Keratinocyte (primary cell): ENCODE data around the gene STK24. TPM values are rescaled to one million over a fixed set of nuclear protein-coding genes. Genes with fewer than 3 reads are reported as not detected.

Experiments used
- DNase-seq: peaks from one replicate; pipeline ENCODE4 v3.0.0-alpha.2; 2011; ENCODE audit warnings: low read depth, missing footprints, low spot score
- FAIRE-seq: peaks from 2 replicates; lab custom pipeline; 2011; peaks lifted over from hg19 to GRCh38; lab: Jason Lieb, UNC
- H2AFZ ChIP-seq: 2 replicates; pipeline ENCODE4 v1.6.0; 2012; ENCODE audit warnings: low read length, control low read depth, inconsistent platforms; ENCODE audit not compliant: control insufficient read depth
- H3K27ac ChIP-seq: 2 replicates; pipeline ENCODE4 v1.5.1; 2011; ENCODE audit warnings: low read length; ENCODE audit not compliant: control insufficient read depth, insufficient read depth
- H3K27me3 ChIP-seq: 3 replicates; pipeline ENCODE4 v1.6.0; 2011; ENCODE audit warnings: low read length; ENCODE audit not compliant: control insufficient read depth, insufficient read depth; ENCODE audit errors: extremely low read depth
- H3K36me3 ChIP-seq, 2 experiments: 2 replicates in 1 of 2; 3 replicates in 1 of 2; pipeline ENCODE4 v1.5.1; 2011; ENCODE audit warnings: low read length in 2 of 2, mild to moderate bottlenecking in 1 of 2; ENCODE audit not compliant: control insufficient read depth in 2 of 2, insufficient read depth in 2 of 2; ENCODE audit errors: extremely low read depth in 1 of 2
- H3K4me1 ChIP-seq: 3 replicates; pipeline ENCODE4 v1.5.1; 2011; ENCODE audit warnings: low read length; ENCODE audit not compliant: control insufficient read depth, insufficient read depth; ENCODE audit errors: extremely low read depth
- H3K4me2 ChIP-seq: 3 replicates; pipeline ENCODE4 v1.6.0; 2011; ENCODE audit warnings: low read depth, low read length; ENCODE audit not compliant: control insufficient read depth, insufficient read depth; ENCODE audit errors: extremely low read depth
- H3K4me3 ChIP-seq, 3 experiments: fragments of 200-600 bp in 1 of 3; sonication (generic) in 1 of 3; 2 replicates in 2 of 3; 3 replicates in 1 of 3; pipeline ENCODE4 v1.5.1; 2011 to 2016; ENCODE audit warnings: low read length in 3 of 3, mild to moderate bottlenecking in 3 of 3, control low read depth in 2 of 3, inconsistent platforms in 1 of 3, low read depth in 1 of 3, mixed read lengths in 1 of 3, mixed run types in 1 of 3, moderate library complexity in 1 of 3; ENCODE audit not compliant: control insufficient read depth in 2 of 3, insufficient read depth in 2 of 3; ENCODE audit errors: extremely low read depth in 1 of 3
- H3K79me2 ChIP-seq: 2 replicates; pipeline ENCODE4 v1.6.0; 2012; ENCODE audit warnings: low read length; ENCODE audit not compliant: control insufficient read depth, insufficient read depth
- H3K9ac ChIP-seq: 3 replicates; pipeline ENCODE4 v1.6.0; 2011; ENCODE audit warnings: low read length; ENCODE audit not compliant: control insufficient read depth, insufficient read depth; ENCODE audit errors: extremely low read depth
- H3K9me1 ChIP-seq: 3 replicates; pipeline ENCODE4 v1.6.0; 2011; ENCODE audit warnings: low read length; ENCODE audit not compliant: control insufficient read depth, insufficient read depth; ENCODE audit errors: extremely low read depth
- H3K9me3 ChIP-seq: 2 replicates; pipeline ENCODE4 v1.5.1; 2012; ENCODE audit warnings: low read depth, low read length; ENCODE audit not compliant: control insufficient read depth
- H4K20me1 ChIP-seq: 3 replicates; pipeline ENCODE4 v1.6.0; 2011; ENCODE audit warnings: low read length; ENCODE audit not compliant: control insufficient read depth, insufficient read depth; ENCODE audit errors: extremely low read depth
- EZH2 ChIP-seq: IDR thresholded peaks from one replicate; pipeline ENCODE4 v1.6.1; 2012; ENCODE audit warnings: inconsistent platforms, mild to moderate bottlenecking, low read length, moderate library complexity
- dilution Hi-C: fragments of 300-500 bp; cut with MboI; formaldehyde crosslinking; loops from one replicate; pipeline ENCODE4 v1.7.0; 2020; ENCODE audit warnings: low sequenced_read_pairs; ENCODE audit not compliant: extremely low pct_ligation_motif_present
- polyA plus RNA-seq, 5 experiments: library from polyadenylated mRNA; depleted of rRNA in 3 of 5; stranded (reverse) in 3 of 5; stranded (forward) in 1 of 5; unstranded in 1 of 5; fragments of >200 nt; gene quantifications; 1 replicate in 1 of 5; 2 replicates in 3 of 5; 3 replicates in 1 of 5; pipeline versions ENCODE4 v1.2.1 to v1.2.3, GENCODE V29; 2011 to 2012; ENCODE audit warnings: missing spikeins in 2 of 5, low read depth in 1 of 5, low replicate concordance in 1 of 5
- TF ChIP-seq, protein P1 (sequence below), 3 experiments: IDR thresholded peaks in 1 of 3; conservative IDR thresholded peaks in 1 of 3; optimal IDR thresholded peaks in 1 of 3; 2 replicates in 2 of 3; 3 replicates in 1 of 3; pipeline versions ENCODE3 to v1.5.1; 2011; ENCODE audit warnings: low read length in 3 of 3, mild to moderate bottlenecking in 3 of 3, moderate library complexity in 2 of 3, control low read depth in 1 of 3, inconsistent platforms in 1 of 3; ENCODE audit not compliant: insufficient read depth in 2 of 3; ENCODE audit errors: extremely low read depth in 1 of 3

STK24 gene
- polyA plus RNA-seq, 1 donor (not counting 4 experiments of a cell fraction or from before 2014, with no cell fraction given), result 81.6 TPM

DNA sequence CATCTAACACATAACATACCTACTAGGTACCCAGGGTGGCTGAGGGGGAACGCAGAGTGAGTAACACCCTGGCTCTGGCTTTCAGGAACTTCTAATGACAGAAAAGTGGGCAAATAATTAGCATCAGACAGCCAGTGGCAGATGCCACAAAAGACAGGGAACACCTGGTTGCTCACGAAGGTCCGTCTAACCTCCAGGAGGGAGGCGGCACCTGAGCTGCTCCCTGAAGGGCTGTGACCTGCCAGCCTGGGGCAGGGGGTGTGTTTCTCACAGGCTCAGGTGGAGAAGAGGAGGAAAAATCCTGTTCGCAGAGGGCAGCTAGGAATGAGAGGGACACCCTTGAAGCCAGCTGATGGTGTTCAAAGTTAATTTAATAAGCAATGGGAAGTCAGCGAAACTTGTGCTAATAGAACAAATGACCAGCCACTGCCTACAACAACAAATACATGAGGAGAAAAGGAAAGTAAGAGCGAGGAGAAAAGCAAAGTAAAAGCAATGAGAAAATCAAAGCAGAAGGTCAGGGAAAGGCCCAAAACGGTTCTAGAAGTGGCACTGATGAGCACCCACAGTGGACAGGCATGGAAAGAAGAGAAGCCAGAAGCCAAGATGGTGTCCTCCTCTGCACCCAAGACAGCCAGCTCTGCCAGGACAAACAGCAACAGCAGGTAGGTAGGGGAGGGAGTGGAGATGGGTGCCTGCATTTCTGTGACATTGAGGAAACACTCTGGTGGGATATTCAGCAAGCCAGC lies 87.3 kb downstream of the STK24 start:
- DNase-seq (no peak), FAIRE-seq (peak; percentile 32)
- Histone ChIP-seq H2AFZ (no peak overlapping the region), H3K36me3 (peaks cover 5 to 7% of the 10 kb centered on the region in 2 experiments), H4K20me1 (peaks cover 11% of the 10 kb centered on the region), H3K9ac (no peak overlapping the region), H3K4me2 (no peak overlapping the region), H3K9me1 (no peaks in the 10 kb centered on the region), H3K79me2 (peaks cover 87% of the 10 kb centered on the region), H3K27me3 (no peaks in the 10 kb centered on the region), H3K27ac (no peak overlapping the region), H3K9me3 (no peaks in the 10 kb centered on the region), H3K4me3 (no peak overlapping the region), H3K4me1 (peaks cover 21% of the 10 kb centered on the region)
- dilution Hi-C loops, result no loop called here
- TF ChIP-seq EZH2, result no peak
- TF ChIP-seq, protein P1, sequence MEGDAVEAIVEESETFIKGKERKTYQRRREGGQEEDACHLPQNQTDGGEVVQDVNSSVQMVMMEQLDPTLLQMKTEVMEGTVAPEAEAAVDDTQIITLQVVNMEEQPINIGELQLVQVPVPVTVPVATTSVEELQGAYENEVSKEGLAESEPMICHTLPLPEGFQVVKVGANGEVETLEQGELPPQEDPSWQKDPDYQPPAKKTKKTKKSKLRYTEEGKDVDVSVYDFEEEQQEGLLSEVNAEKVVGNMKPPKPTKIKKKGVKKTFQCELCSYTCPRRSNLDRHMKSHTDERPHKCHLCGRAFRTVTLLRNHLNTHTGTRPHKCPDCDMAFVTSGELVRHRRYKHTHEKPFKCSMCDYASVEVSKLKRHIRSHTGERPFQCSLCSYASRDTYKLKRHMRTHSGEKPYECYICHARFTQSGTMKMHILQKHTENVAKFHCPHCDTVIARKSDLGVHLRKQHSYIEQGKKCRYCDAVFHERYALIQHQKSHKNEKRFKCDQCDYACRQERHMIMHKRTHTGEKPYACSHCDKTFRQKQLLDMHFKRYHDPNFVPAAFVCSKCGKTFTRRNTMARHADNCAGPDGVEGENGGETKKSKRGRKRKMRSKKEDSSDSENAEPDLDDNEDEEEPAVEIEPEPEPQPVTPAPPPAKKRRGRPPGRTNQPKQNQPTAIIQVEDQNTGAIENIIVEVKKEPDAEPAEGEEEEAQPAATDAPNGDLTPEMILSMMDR (optimal IDR thresholded peaks at IDR 0.05 in 1 of 3, IDR thresholded peaks at IDR 0.05 in 1 of 3, conservative IDR thresholded peaks at IDR 0.05 in 1 of 3; ENCODE audit: extremely low read depth in 1 of 3, insufficient read depth in 2 of 3, low read length in 3 of 3), result no peak

DNA sequence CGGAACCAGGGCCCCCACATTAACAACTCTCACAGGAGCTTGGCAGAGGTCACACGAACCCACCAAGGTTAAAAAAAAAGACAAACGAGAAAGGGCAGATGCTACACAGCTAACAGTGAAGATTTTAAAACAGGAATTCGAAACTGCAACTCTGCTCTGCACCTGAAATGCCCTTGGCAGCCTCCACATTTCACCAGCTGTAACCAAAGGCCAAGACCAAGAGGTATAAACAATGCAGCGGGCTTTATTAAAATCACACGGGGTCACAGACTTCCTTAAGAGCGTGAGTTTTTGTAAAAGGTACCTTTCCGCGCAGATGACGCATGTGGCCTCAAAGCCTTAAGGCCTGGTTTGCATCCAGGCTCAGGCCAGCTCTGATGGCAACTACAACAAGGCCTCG lies 88.2 kb downstream of the STK24 start:
- Histone ChIP-seq H3K9me3 (no peaks in the 10 kb centered on the region), H4K20me1 (peaks cover 18% of the 10 kb centered on the region), H3K4me2 (no peak overlapping the region), H3K4me1 (peaks cover 30% of the 10 kb centered on the region), H3K9me1 (peaks cover 4% of the 10 kb centered on the region), H2AFZ (no peak overlapping the region), H3K27ac (no peak overlapping the region), H3K9ac (no peak overlapping the region), H3K36me3 (peaks cover 5 to 7% of the 10 kb centered on the region in 2 experiments), H3K4me3 (no peak overlapping the region), H3K79me2 (peaks cover 92% of the 10 kb centered on the region), H3K27me3 (no peaks in the 10 kb centered on the region)
- dilution Hi-C loops, result no loop called here
- DNase-seq (no peak), FAIRE-seq (no peak)
- TF ChIP-seq EZH2, result no peak
- TF ChIP-seq, protein P1 (optimal IDR thresholded peaks at IDR 0.05 in 1 of 3, IDR thresholded peaks at IDR 0.05 in 1 of 3, conservative IDR thresholded peaks at IDR 0.05 in 1 of 3; ENCODE audit: extremely low read depth in 1 of 3, insufficient read depth in 2 of 3, low read length in 3 of 3), result no peak
